Measurements from ENCODE around the gene SRPK2. TPM values are rescaled to one million over a fixed set of nuclear protein-coding genes. Genes with fewer than 3 reads are reported as not detected.
"Not testable (repeated sequence)": the region's sequence is repeated elsewhere in the genome, so short reads cannot be mapped to it uniquely, and the experiment has no call there.

The SRPK2 gene
- total RNA-seq, 2 donors from 2014 or later, result 52.6 to 99.5 TPM

- no peaks in the 10 kb centered on the region for H3K27me3 ChIP-seq (replicated peaks; ENCODE audit: insufficient read depth)
- H3K9me3 ChIP-seq, result no peaks in the 10 kb centered on the region
- H3K4me1 ChIP-seq (replicated peaks), result peaks cover 5% of the 10 kb centered on the region
- TF ChIP-seq POLR2AphosphoS5 (IDR thresholded peaks at IDR 0.05) (no peak), CTCF (IDR thresholded peaks at IDR 0.05) (no peak)
- H3K4me3 ChIP-seq, result no peak overlapping the region
- no peaks in the 10 kb centered on the region for H3K36me3 ChIP-seq
- no peak for DNase-seq (ENCODE audit: low spot score)
- intact Hi-C loops (cut with DNase I), result no loop called here
- H3K27ac ChIP-seq, result no peak overlapping the region
- WGBS, result 83% methylated on average over 7 of the region's 7 CpGs
Observed at GRCh38 chr7:105350906-105351305, 37.8 kb downstream of the SRPK2 start.

GRCh38 chr7:105348177-105348576, 40.5 kb downstream of the SRPK2 start:
- H3K27ac ChIP-seq; H3K4me1 ChIP-seq (replicated peaks); H3K4me3 ChIP-seq; H3K27me3 ChIP-seq (replicated peaks; ENCODE audit: insufficient read depth); DNase-seq (ENCODE audit: low spot score); H3K36me3 ChIP-seq; H3K9me3 ChIP-seq; intact Hi-C loops (cut with DNase I): not testable (repeated sequence)
- WGBS, result 96% methylated on average over 11 of the region's 11 CpGs

- Histone ChIP-seq H3K4me1 (replicated peaks) (no peaks in the 10 kb centered on the region), H3K27ac (no peak overlapping the region), H3K27me3 (replicated peaks; ENCODE audit: insufficient read depth) (no peaks in the 10 kb centered on the region), H3K36me3 (no peaks in the 10 kb centered on the region), H3K4me3 (no peak overlapping the region), H3K9me3 (no peaks in the 10 kb centered on the region)
- no peak for DNase-seq (ENCODE audit: low spot score)
- no peak for TF ChIP-seq POLR2AphosphoS5 (IDR thresholded peaks at IDR 0.05)
- no peak for TF ChIP-seq POLR2A (IDR thresholded peaks at IDR 0.05)
- intact Hi-C loops (cut with DNase I), result no loop called here
- WGBS, result 92% methylated on average over 10 of the region's 10 CpGs
Observed at GRCh38 chr7:105346593-105347322, 42.0 kb downstream of the SRPK2 start.

DNA sequence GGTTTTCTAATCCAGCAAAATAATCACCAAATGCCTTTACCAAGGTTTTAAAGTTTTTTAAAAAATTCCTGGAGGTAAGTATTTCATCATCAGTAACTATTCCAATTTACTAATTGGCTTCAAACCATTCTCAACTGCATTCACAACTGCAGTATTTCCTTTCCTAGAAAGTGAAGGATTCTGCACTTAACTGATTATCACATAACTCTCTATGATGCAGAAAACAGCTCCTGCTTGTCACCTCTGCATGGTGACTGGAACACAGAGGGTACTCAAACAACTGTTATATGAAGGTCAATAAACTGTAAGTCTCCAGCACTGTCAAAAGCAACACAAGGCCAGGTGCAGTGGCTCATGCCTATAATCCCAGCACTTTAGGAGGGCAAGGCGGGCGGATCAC, 42.6 kb downstream of the SRPK2 start:
- Histone ChIP-seq H3K27ac (no peak overlapping the region), H3K4me1 (replicated peaks) (no peaks in the 10 kb centered on the region), H3K4me3 (no peak overlapping the region), H3K27me3 (replicated peaks; ENCODE audit: insufficient read depth) (no peaks in the 10 kb centered on the region), H3K9me3 (no peaks in the 10 kb centered on the region), H3K36me3 (no peaks in the 10 kb centered on the region)
- 95% methylated on average over 2 of the region's 2 CpGs for WGBS
- intact Hi-C loops (cut with DNase I), result no loop called here
- no peak for DNase-seq (ENCODE audit: low spot score)
- TF ChIP-seq POLR2A (IDR thresholded peaks at IDR 0.05) (no peak), CTCF (IDR thresholded peaks at IDR 0.05) (no peak), POLR2AphosphoS5 (IDR thresholded peaks at IDR 0.05) (no peak)

DNA sequence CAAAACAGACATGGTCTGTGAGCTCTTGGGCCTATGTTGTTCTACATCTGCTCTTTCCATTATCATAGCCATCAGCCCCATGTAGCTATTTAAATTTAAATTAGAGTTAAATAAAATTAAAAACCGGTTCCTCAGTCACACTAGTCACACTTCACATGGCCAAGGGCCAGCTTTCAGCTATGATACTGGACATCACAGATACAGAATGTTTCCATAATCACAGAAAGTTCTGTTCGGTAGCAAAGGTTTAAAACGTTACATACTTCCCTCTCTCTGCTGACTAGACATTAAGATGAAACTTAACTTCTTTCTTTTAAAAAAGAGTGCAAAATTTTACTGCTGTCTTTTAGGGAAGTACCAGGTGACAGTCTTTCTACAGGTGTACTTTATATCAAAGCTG, 43.0 kb downstream of the SRPK2 start:
- H3K9me3 ChIP-seq, result no peaks in the 10 kb centered on the region
- TF ChIP-seq CTCF (IDR thresholded peaks at IDR 0.05) (no peak), POLR2AphosphoS5 (IDR thresholded peaks at IDR 0.05) (no peak), POLR2A (IDR thresholded peaks at IDR 0.05) (no peak)
- no peaks in the 10 kb centered on the region for H3K27me3 ChIP-seq (replicated peaks; ENCODE audit: insufficient read depth)
- intact Hi-C loops (cut with DNase I), result no loop called here
- H3K4me3 ChIP-seq, result no peak overlapping the region
- DNase-seq (ENCODE audit: low spot score), result no peak
- 4% methylated on average over 3 of the region's 3 CpGs for WGBS
- no peaks in the 10 kb centered on the region for H3K36me3 ChIP-seq
- no peak overlapping the region for H3K27ac ChIP-seq
- H3K4me1 ChIP-seq (replicated peaks), result no peaks in the 10 kb centered on the region

GRCh38 chr7:105345003-105345402, 43.7 kb downstream of the SRPK2 start:
- Histone ChIP-seq H3K27ac (no peak overlapping the region), H3K4me1 (replicated peaks) (no peaks in the 10 kb centered on the region), H3K9me3 (no peaks in the 10 kb centered on the region), H3K4me3 (no peak overlapping the region), H3K27me3 (replicated peaks; ENCODE audit: insufficient read depth) (no peaks in the 10 kb centered on the region), H3K36me3 (no peaks in the 10 kb centered on the region)
- TF ChIP-seq POLR2AphosphoS5 (IDR thresholded peaks at IDR 0.05) (no peak), POLR2A (IDR thresholded peaks at IDR 0.05) (no peak), CTCF (IDR thresholded peaks at IDR 0.05) (no peak)
- intact Hi-C loops (cut with DNase I), result no loop called here
- no peak for DNase-seq (ENCODE audit: low spot score)
- WGBS, result 91% methylated on average over 3 of the region's 3 CpGs

Measured in prostate gland (tissue), 2 donors.